H1 (cell line): ENCODE results near the gene RELN. TPM values are rescaled to one million over a fixed set of nuclear protein-coding genes. Genes with fewer than 3 reads are reported as not detected.

Source experiments
- RNF2 ChIP-seq: fragments of 200-900, 300-1000 bp; sonication (generic); IDR thresholded peaks from 2 replicates; pipeline ENCODE4 v1.7.1; 2016; ENCODE audit warnings: borderline replicate concordance, low read depth, mild to moderate bottlenecking, antibody characterized with exemption, low read length; ENCODE audit not compliant: poor library complexity, severe bottlenecking; ENCODE audit errors: missing control alignments
- SIN3A ChIP-seq, 2 experiments: IDR thresholded peaks in 1 of 2; conservative IDR thresholded peaks in 1 of 2; 2 replicates each; pipeline ENCODE4 v1.6.1; 2011 to 2012; ENCODE audit warnings: low read length in 2 of 2, improper control_type of control experiment in 1 of 2, low read depth in 1 of 2, mild to moderate bottlenecking in 1 of 2
- TAF1 ChIP-seq: IDR thresholded peaks from 2 replicates; pipeline ENCODE4 v1.6.1; 2011; ENCODE audit warnings: mild to moderate bottlenecking, low read depth, low read length
- polyA plus RNA-seq, 7 experiments: library from polyadenylated mRNA; depleted of rRNA in 3 of 7; stranded (reverse) in 5 of 7; unstranded in 2 of 7; fragments of >200 nt in 5 of 7; fragments of 200-250 nt in 2 of 7; gene quantifications; 1 replicate in 5 of 7; 2 replicates in 1 of 7; 4 replicates in 1 of 7; pipeline versions ENCODE4 v1.2.1 to v1.2.3, GENCODE V29; 2011 to 2013; ENCODE audit warnings: missing spikeins in 2 of 7, mixed read lengths in 2 of 7
- total RNA-seq: library from RNA; stranded (reverse); fragmentation: NEBNext Ultra II Directional; extraction: Animal tissue kit (Norgen Biotek cat#: 25700); gene quantifications from 2 replicates; pipeline ENCODE4 v1.2.1, GENCODE V29; 2021
- TF ChIP-seq, protein P1 (sequence below): IDR thresholded peaks from 2 replicates; pipeline ENCODE4 v1.6.1; 2012; ENCODE audit warnings: low read length, inconsistent platforms

The RELN gene
- total and polyA plus RNA-seq, 2 of the 8 experiments (the other 6 are each of a cell fraction or from before 2014, with no cell fraction given): 0.03 to 0.07 TPM

DNA sequence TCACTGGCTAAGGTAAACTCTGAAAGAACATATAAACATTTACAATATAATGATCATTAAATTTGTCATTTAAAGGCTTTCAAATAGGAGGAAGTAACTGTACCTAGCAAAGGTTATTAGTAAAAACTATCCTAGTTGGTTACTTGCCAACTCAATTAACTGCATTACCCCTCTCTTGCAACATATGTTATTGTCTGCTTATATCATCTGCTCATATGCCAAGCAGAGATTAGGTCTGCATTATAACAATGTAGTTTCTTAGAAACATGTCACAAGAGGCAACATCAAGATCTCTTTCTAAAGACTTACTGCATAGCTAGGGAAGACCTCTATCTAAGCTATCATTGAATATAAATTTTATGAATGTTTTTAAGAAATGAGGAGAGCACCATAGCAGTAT lies 132.5 kb downstream of the RELN start (continued):
- TF ChIP-seq, protein P1, sequence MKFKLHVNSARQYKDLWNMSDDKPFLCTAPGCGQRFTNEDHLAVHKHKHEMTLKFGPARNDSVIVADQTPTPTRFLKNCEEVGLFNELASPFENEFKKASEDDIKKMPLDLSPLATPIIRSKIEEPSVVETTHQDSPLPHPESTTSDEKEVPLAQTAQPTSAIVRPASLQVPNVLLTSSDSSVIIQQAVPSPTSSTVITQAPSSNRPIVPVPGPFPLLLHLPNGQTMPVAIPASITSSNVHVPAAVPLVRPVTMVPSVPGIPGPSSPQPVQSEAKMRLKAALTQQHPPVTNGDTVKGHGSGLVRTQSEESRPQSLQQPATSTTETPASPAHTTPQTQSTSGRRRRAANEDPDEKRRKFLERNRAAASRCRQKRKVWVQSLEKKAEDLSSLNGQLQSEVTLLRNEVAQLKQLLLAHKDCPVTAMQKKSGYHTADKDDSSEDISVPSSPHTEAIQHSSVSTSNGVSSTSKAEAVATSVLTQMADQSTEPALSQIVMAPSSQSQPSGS: no peak
- TF ChIP-seq RNF2 (no peak), SIN3A (conservative IDR thresholded peaks at IDR 0.05 in 1 of 2, IDR thresholded peaks at IDR 0.05 in 1 of 2; ENCODE audit: low read depth in 1 of 2, low read length in 2 of 2) (no peak), TAF1 (no peak)
